Testis (tissue), 2 donors: Measurements from ENCODE around the gene DOK6.

ENCODE experiments used
- CTCF ChIP-seq, 3 experiments: fragments of 450-650 bp in 2 of 3; fragments of 200-600 bp in 1 of 3; sonication (generic) in 1 of 3; IDR thresholded peaks; one replicate each; pipeline ENCODE4 v1.5.1; 2016 to 2019; ENCODE audit warnings: antibody characterized with exemption in 3 of 3, mild to moderate bottlenecking in 2 of 3, moderate library complexity in 1 of 3
- POLR2A ChIP-seq: fragments of 450-650 bp; IDR thresholded peaks from one replicate; pipeline ENCODE4 v1.6.1; 2017; ENCODE audit warnings: antibody characterized with exemption, mild to moderate bottlenecking, moderate library complexity

GRCh38 chr18:69490072-69490471, 89.4 kb downstream of the DOK6 start:
- TF ChIP-seq CTCF (IDR thresholded peaks at IDR 0.05) (no peak), POLR2A (no peak)
